ACC112 (cell line): Measurements from ENCODE around the gene CCDC80.
A peak's percentile ranks its signal among the peaks of the same experiment; 100 is the strongest.

Source experiments
- H2AFZ ChIP-seq: fragments of 200-600 bp; sonication (generic); one replicate; pipeline ENCODE4 v1.6.0; 2017; ENCODE audit warnings: antibody characterized with exemption, low read length; ENCODE audit not compliant: unreplicated experiment
- H3K27ac ChIP-seq: fragments of 200-600 bp; sonication (generic); 2 replicates; pipeline ENCODE4 v1.5.1; 2014; ENCODE audit warnings: low read depth, mild to moderate bottlenecking, antibody characterized with exemption, low read length, moderate library complexity
- H3K27me3 ChIP-seq: fragments of 200-600 bp; sonication (generic); 2 replicates; pipeline ENCODE4 v1.6.1; 2014; ENCODE audit warnings: mild to moderate bottlenecking, antibody characterized with exemption, low read length, moderate library complexity, mixed read lengths; ENCODE audit not compliant: insufficient read depth
- H3K36me3 ChIP-seq: fragments of 200-600 bp; sonication (generic); 2 replicates; pipeline ENCODE4 v1.6.1; 2016; ENCODE audit warnings: mild to moderate bottlenecking, antibody characterized with exemption, low read length, moderate library complexity, mixed read lengths; ENCODE audit not compliant: insufficient read depth
- H3K4me1 ChIP-seq: fragments of 200-600 bp; sonication (generic); one replicate; pipeline ENCODE4 v1.6.1; 2016; ENCODE audit warnings: low read length, mixed read lengths; ENCODE audit not compliant: insufficient read depth, unreplicated experiment, control insufficient read depth
- H3K4me3 ChIP-seq: fragments of 200-600 bp; sonication (generic); 2 replicates; pipeline ENCODE4 v1.5.1; 2014; ENCODE audit warnings: mild to moderate bottlenecking, low read depth, low read length
- H3K79me2 ChIP-seq: fragments of 200-600 bp; sonication (generic); one replicate; pipeline ENCODE4 v1.6.0; 2016; ENCODE audit warnings: low read length; ENCODE audit not compliant: control insufficient read depth, unreplicated experiment, insufficient read depth

The CCDC80 gene

GRCh38 chr3:112615989-112616731, 24.8 kb downstream of the CCDC80 start:
- no peak overlapping the region for H3K4me3 ChIP-seq

GRCh38 chr3:112611752-112612515, 29.0 kb downstream of the CCDC80 start:
- Histone ChIP-seq H3K27me3 (no peaks in the 10 kb centered on the region), H2AFZ (no peak overlapping the region), H3K4me3 (no peak overlapping the region), H3K27ac (peak overlapping the region; percentile 48), H3K36me3 (peaks cover 78% of the 10 kb centered on the region), H3K4me1 (peaks cover 16% of the 10 kb centered on the region), H3K79me2 (peaks cover 11% of the 10 kb centered on the region)

More at GRCh38 chr3:112615989-112616731, 24.8 kb downstream of the CCDC80 start:
- H2AFZ ChIP-seq, result no peak overlapping the region
- H3K27ac ChIP-seq, result 0 out of 2 replicates have a peak overlapping the region, but pooled peaks have one; percentile 9
- peaks cover 75% of the 10 kb centered on the region for H3K36me3 ChIP-seq
- peaks cover 28% of the 10 kb centered on the region for H3K4me1 ChIP-seq
- H3K79me2 ChIP-seq, result peaks cover 32% of the 10 kb centered on the region
- H3K27me3 ChIP-seq, result no peaks in the 10 kb centered on the region

GRCh38 chr3:112610121-112610520, 30.8 kb downstream of the CCDC80 start:
- Histone ChIP-seq H3K4me1 (peaks cover 24% of the 10 kb centered on the region), H3K4me3 (no peak overlapping the region), H3K36me3 (peaks cover 72% of the 10 kb centered on the region), H2AFZ (no peak overlapping the region), H3K27ac (peak overlapping the region; percentile 83), H3K27me3 (no peaks in the 10 kb centered on the region), H3K79me2 (peaks cover 11% of the 10 kb centered on the region)

- Histone ChIP-seq H3K79me2 (peaks cover 6% of the 10 kb centered on the region), H3K27ac (peak overlapping the region; percentile 83), H3K4me1 (peaks cover 38% of the 10 kb centered on the region), H2AFZ (no peak overlapping the region), H3K36me3 (peaks cover 61% of the 10 kb centered on the region), H3K4me3 (no peak overlapping the region), H3K27me3 (no peaks in the 10 kb centered on the region)
These were observed 33.1 kb downstream of the CCDC80 start for GRCh38 chr3:112607863-112608262.

GRCh38 chr3:112606098-112606497, 34.8 kb downstream of the CCDC80 start:
- Histone ChIP-seq H3K27ac (peak overlapping the region; percentile 98), H3K4me3 (no peak overlapping the region), H2AFZ (no peak overlapping the region), H3K27me3 (no peaks in the 10 kb centered on the region), H3K4me1 (peaks cover 33% of the 10 kb centered on the region), H3K79me2 (no peaks in the 10 kb centered on the region), H3K36me3 (peaks cover 60% of the 10 kb centered on the region)

GRCh38 chr3:112605285-112605684, 35.7 kb downstream of the CCDC80 start:
- H2AFZ ChIP-seq, result no peak overlapping the region
- H3K36me3 ChIP-seq, result peaks cover 61% of the 10 kb centered on the region
- H3K27ac ChIP-seq, result peak overlapping the region; percentile 98
- no peaks in the 10 kb centered on the region for H3K79me2 ChIP-seq
- H3K4me1 ChIP-seq, result peaks cover 30% of the 10 kb centered on the region
- no peaks in the 10 kb centered on the region for H3K27me3 ChIP-seq
- H3K4me3 ChIP-seq, result no peak overlapping the region

GRCh38 chr3:112604536-112604935, 36.4 kb downstream of the CCDC80 start:
- Histone ChIP-seq H3K4me1 (peaks cover 23% of the 10 kb centered on the region), H3K4me3 (no peak overlapping the region; the same call in 1 of the 2 replicates), H2AFZ (no peak overlapping the region), H3K79me2 (no peaks in the 10 kb centered on the region), H3K27me3 (no peaks in the 10 kb centered on the region), H3K36me3 (peaks cover 53% of the 10 kb centered on the region), H3K27ac (peak overlapping the region; percentile 98)

- peaks cover 23% of the 10 kb centered on the region for H3K4me1 ChIP-seq
- no peak overlapping the region for H2AFZ ChIP-seq
- H3K4me3 ChIP-seq, result no peak overlapping the region
- peaks cover 51% of the 10 kb centered on the region for H3K36me3 ChIP-seq
- no peaks in the 10 kb centered on the region for H3K79me2 ChIP-seq
- peak overlapping the region; percentile 22 for H3K27ac ChIP-seq
- H3K27me3 ChIP-seq, result no peaks in the 10 kb centered on the region
These were observed 38.6 kb downstream of the CCDC80 start for GRCh38 chr3:112602217-112602838.

- Histone ChIP-seq H3K4me1 (peaks cover under 1% of the 10 kb centered on the region), H3K27ac (no peak overlapping the region), H3K27me3 (no peaks in the 10 kb centered on the region), H3K36me3 (peaks cover 31% of the 10 kb centered on the region), H2AFZ (no peak overlapping the region), H3K4me3 (no peak overlapping the region), H3K79me2 (no peaks in the 10 kb centered on the region)
These were observed 42.2 kb downstream of the CCDC80 start for GRCh38 chr3:112598731-112599130.

GRCh38 chr3:112597945-112598344, 43.0 kb downstream of the CCDC80 start:
- no peaks in the 10 kb centered on the region for H3K27me3 ChIP-seq
- H3K36me3 ChIP-seq, result peaks cover 31% of the 10 kb centered on the region
- H3K79me2 ChIP-seq, result no peaks in the 10 kb centered on the region
- H2AFZ ChIP-seq, result no peak overlapping the region
- H3K4me1 ChIP-seq, result no peaks in the 10 kb centered on the region
- H3K4me3 ChIP-seq, result no peak overlapping the region
- H3K27ac ChIP-seq, result no peak overlapping the region
